ENCODE results near the gene ACTN1. TPM values are rescaled to one million over a fixed set of nuclear protein-coding genes. Genes with fewer than 3 reads are reported as not detected.
A peak's percentile ranks its signal among the peaks of the same experiment; 100 is the strongest.

The ACTN1 gene
- total and polyA plus RNA-seq, 2 of the 8 experiments (the other 6 are each of a cell fraction or from before 2014, with no cell fraction given) = 236 to 262 TPM

- H3K14ac ChIP-seq (ENCODE audit: insufficient read length) = no peak overlapping the region
- TF ChIP-seq SIRT6 (IDR thresholded peaks at IDR 0.05; ENCODE audit: low read length) (no peak), POLR2AphosphoS5 (IDR thresholded peaks at IDR 0.05; ENCODE audit: low read depth, low read length) (no peak), FOSL1 (IDR thresholded peaks at IDR 0.05; ENCODE audit: insufficient read depth, low read depth, low read length) (no peak), POLR2A (IDR thresholded peaks at IDR 0.05; ENCODE audit: control extremely low read depth in 1 of 2, low read depth in 2 of 2, low read length in 2 of 2) (0 out of 3 replicates have a peak, but pooled peaks of 1 of the 2 experiments have one; percentile 27), GTF2F1 (IDR thresholded peaks at IDR 0.05; ENCODE audit: borderline replicate concordance, low read depth, low read length) (no peak), GABPA (IDR thresholded peaks at IDR 0.05; ENCODE audit: borderline replicate concordance, insufficient read depth, low read length) (no peak)
- H3K56ac ChIP-seq (replicated peaks; ENCODE audit: insufficient read length, low read depth, low read length) = no peak overlapping the region
- no peak overlapping the region for H2AK5ac ChIP-seq (ENCODE audit: low read depth, low read length)
- no peak overlapping the region for H3K4ac ChIP-seq (replicated peaks; ENCODE audit: insufficient read length, low read depth, low read length)
- H3K23ac ChIP-seq (ENCODE audit: insufficient read length) = no peak overlapping the region
- no peak overlapping the region for H2BK12ac ChIP-seq (ENCODE audit: low read depth, low read length)
- no peaks in the 10 kb centered on the region for H3K27me3 ChIP-seq (replicated peaks in 1 of 4; ENCODE audit: control insufficient read depth in 3 of 4, extremely low read depth in 1 of 4, insufficient read depth in 3 of 4, low read length in 3 of 4)
- no peak overlapping the region for H2BK120ac ChIP-seq (replicated peaks; ENCODE audit: low read depth, low read length)
- DNase-seq (ENCODE audit: low read depth in 1 of 2, low spot score in 2 of 2) = no peak
- no peak overlapping the region for H4K8ac ChIP-seq (ENCODE audit: extremely low read depth, insufficient read depth, low read length)
- H3K27ac ChIP-seq (ENCODE audit: low read depth, low read length) = no peak overlapping the region
- H2AFZ ChIP-seq (ENCODE audit: low read length) = no peak overlapping the region
- no peaks in the 10 kb centered on the region for H3K9me3 ChIP-seq (ENCODE audit: insufficient read depth in 2 of 2, low read depth in 1 of 2, low read length in 1 of 2)
- no peaks in the 10 kb centered on the region for H3K79me2 ChIP-seq (ENCODE audit: control insufficient read depth in 1 of 2, insufficient read depth in 2 of 2, low read length in 2 of 2)
- H3K36me3 ChIP-seq (ENCODE audit: control insufficient read depth in 2 of 4, insufficient read depth in 4 of 4, low read length in 3 of 4) = peaks cover 31 to 82% (median 68%) of the 10 kb centered on the region in 4 experiments
- no peak overlapping the region; the same call in 1 of the 2 replicates for H2BK5ac ChIP-seq (ENCODE audit: low read depth, low read length)
- H3K79me1 ChIP-seq (ENCODE audit: low read depth, low read length) = peaks cover 4% of the 10 kb centered on the region; the same call in 1 of the 2 replicates
- no peak for FAIRE-seq
- ChIA-PET CTCF (ENCODE audit: partially characterized antibody) (interaction anchor here (0.7 to 1.4 kb wide), 5 partner anchors 12 to 215 kb away, joined by 3 to 4 read pairs (median 3); no protein-coding TSS in a partner anchor), POLR2A (ENCODE audit: partially characterized antibody) (interaction anchor here (0.6 to 1.7 kb wide), 4 partner anchors 9 to 92 kb away, joined by 3 to 5 read pairs (median 3); no protein-coding TSS in a partner anchor)
- H3K23me2 ChIP-seq (ENCODE audit: low read depth, low read length) = no peaks in the 10 kb centered on the region
- WGBS, 2 experiments (ENCODE audit: extremely low coverage in 1 of 2, insufficient coverage in 1 of 2, insufficient read length in 1 of 2, insufficient replicate concordance in 2 of 2, low coverage in 1 of 2, low lambda C conversion rate in 2 of 2, missing lambda C conversion rate in 1 of 2) = 94% methylated on average over 4 of the region's 4 CpGs; no CpG with 5 or more reads in 1 of the 2 experiments
- no peaks in the 10 kb centered on the region for H3K4me1 ChIP-seq (replicated peaks in 1 of 4; ENCODE audit: control insufficient read depth in 3 of 4, insufficient read depth in 4 of 4, low read length in 3 of 4)
- no peak overlapping the region for H4K91ac ChIP-seq (replicated peaks; ENCODE audit: insufficient read length, low read length)
- H3K4me3 ChIP-seq (ENCODE audit: extremely low read depth in 1 of 4, insufficient read depth in 2 of 4, low read depth in 3 of 4, low read length in 4 of 4) = no peak overlapping the region
- no peak overlapping the region for H3K18ac ChIP-seq (ENCODE audit: extremely low read depth, low read length)
- H3K4me2 ChIP-seq (ENCODE audit: insufficient read depth in 1 of 2, low read depth in 2 of 2, low read length in 2 of 2) = no peak overlapping the region
- no peak overlapping the region for H4K5ac ChIP-seq (ENCODE audit: insufficient read length, low read depth, low read length)
- no peak overlapping the region for H3K9ac ChIP-seq (replicated peaks in 1 of 4; ENCODE audit: extremely low read depth in 1 of 4, low read depth in 3 of 4, low read length in 3 of 4)
- H2BK20ac ChIP-seq (ENCODE audit: low read length) = no peak overlapping the region
- H4K20me1 ChIP-seq (replicated peaks in 1 of 2; ENCODE audit: control insufficient read depth in 1 of 2, insufficient read depth in 2 of 2, low read length in 2 of 2) = peaks cover 0 to 7% of the 10 kb centered on the region in 2 experiments
- no peak overlapping the region for H2BK15ac ChIP-seq (ENCODE audit: low read length)
These were observed 93.0 kb downstream of the ACTN1 start for GRCh38 chr14:68886109-68886434.

Data from H1 (cell line).